ENCODE measurements around the gene FBXL16. TPM values are rescaled to one million over a fixed set of nuclear protein-coding genes. Genes with fewer than 3 reads are reported as not detected.

FBXL16 gene
- total RNA-seq, 2 donors from 2014 or later, result 1.3 to 1.7 TPM

DNA sequence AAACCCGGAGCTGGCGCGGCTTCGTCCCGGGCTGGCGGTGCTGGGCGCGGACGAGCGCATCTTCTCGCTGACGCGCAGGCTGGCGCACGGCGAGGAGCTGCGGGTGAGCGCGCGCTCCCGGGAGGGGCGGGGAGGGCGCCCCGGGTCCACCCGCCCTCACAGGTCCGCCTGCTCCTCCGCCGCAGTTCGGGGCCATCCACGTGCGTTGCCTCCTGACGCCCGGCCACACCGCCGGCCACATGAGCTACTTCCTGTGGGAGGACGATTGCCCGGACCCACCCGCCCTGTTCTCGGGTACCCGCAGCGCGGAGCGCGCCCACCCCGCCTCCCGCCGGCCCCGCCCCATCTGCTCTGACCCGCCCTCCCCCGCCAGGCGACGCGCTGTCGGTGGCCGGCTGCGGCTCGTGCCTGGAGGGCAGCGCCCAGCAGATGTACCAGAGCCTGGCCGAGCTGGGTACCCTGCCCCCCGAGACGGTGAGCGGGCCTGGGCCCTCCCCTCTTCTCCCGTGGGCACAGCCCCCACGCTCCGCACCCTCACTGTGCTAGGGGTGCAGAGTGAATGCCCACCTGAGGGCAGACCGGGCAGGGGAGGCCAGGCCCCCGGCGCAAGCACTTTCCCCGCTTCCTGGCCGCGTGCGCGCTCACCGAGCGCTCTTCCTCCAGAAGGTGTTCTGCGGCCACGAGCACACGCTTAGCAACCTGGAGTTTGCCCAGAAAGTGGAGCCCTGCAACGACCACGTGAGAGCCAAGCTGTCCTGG is 22.7 kb upstream of the FBXL16 start:
- Histone ChIP-seq H3K27ac (peak overlapping the region in 1 of 2 donors; percentile 44), H3K27me3 (no peaks in the 10 kb centered on the region), H3K36me3 (peaks cover 18% of the 10 kb centered on the region), H3K9me3 (no peaks in the 10 kb centered on the region), H3K4me1 (peaks cover 0 to 29% of the 10 kb centered on the region in 2 donors), H3K4me3 (peak overlapping the region; percentile 54 to 61)
- TF ChIP-seq, protein P1, sequence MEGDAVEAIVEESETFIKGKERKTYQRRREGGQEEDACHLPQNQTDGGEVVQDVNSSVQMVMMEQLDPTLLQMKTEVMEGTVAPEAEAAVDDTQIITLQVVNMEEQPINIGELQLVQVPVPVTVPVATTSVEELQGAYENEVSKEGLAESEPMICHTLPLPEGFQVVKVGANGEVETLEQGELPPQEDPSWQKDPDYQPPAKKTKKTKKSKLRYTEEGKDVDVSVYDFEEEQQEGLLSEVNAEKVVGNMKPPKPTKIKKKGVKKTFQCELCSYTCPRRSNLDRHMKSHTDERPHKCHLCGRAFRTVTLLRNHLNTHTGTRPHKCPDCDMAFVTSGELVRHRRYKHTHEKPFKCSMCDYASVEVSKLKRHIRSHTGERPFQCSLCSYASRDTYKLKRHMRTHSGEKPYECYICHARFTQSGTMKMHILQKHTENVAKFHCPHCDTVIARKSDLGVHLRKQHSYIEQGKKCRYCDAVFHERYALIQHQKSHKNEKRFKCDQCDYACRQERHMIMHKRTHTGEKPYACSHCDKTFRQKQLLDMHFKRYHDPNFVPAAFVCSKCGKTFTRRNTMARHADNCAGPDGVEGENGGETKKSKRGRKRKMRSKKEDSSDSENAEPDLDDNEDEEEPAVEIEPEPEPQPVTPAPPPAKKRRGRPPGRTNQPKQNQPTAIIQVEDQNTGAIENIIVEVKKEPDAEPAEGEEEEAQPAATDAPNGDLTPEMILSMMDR (IDR thresholded peaks at IDR 0.05), result no peak
- DNase-seq (ENCODE audit: low spot score), result no peak

DNA sequence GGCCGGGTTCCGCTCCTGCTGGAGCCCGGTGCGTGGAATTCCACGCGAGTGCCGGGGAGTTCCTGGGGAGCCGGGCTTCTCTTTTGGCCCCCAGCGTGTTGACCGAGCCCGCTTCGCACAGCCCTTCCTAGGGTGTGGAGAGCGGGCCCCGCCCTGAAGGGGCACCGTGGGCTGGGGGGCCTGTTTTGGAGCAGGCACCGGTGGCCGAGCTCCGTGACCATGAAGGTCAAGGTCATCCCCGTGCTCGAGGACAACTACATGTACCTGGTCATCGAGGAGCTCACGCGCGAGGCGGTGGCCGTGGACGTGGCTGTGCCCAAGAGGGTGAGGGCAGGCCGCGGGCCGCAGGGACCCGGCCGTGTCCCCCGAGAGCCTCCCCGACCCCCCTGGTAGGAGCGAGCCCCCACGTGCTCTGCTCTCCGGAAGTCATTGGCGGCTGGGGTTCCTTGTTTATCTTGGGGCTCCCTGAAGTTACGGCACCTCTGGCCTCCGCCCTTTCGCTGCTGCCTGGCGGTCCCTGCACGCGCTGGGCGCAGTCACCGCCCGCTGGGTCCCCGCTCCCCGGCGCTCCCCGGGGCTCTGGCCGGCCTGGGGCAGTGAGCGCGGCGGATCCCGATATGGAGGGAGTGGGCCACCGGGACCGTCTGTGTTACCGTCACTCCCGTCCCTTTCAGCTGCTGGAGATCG is 21.8 kb upstream of the FBXL16 start:
- Histone ChIP-seq H3K4me3 (peak overlapping the region; percentile 54 to 61), H3K27ac (peak overlapping the region in 1 of 2 donors; percentile 44), H3K9me3 (no peaks in the 10 kb centered on the region), H3K27me3 (no peaks in the 10 kb centered on the region), H3K36me3 (peaks cover 12% of the 10 kb centered on the region), H3K4me1 (peaks cover 0 to 29% of the 10 kb centered on the region in 2 donors)
- TF ChIP-seq, protein P1 (IDR thresholded peaks at IDR 0.05), result no peak
- no peak for DNase-seq (ENCODE audit: low spot score)

DNA sequence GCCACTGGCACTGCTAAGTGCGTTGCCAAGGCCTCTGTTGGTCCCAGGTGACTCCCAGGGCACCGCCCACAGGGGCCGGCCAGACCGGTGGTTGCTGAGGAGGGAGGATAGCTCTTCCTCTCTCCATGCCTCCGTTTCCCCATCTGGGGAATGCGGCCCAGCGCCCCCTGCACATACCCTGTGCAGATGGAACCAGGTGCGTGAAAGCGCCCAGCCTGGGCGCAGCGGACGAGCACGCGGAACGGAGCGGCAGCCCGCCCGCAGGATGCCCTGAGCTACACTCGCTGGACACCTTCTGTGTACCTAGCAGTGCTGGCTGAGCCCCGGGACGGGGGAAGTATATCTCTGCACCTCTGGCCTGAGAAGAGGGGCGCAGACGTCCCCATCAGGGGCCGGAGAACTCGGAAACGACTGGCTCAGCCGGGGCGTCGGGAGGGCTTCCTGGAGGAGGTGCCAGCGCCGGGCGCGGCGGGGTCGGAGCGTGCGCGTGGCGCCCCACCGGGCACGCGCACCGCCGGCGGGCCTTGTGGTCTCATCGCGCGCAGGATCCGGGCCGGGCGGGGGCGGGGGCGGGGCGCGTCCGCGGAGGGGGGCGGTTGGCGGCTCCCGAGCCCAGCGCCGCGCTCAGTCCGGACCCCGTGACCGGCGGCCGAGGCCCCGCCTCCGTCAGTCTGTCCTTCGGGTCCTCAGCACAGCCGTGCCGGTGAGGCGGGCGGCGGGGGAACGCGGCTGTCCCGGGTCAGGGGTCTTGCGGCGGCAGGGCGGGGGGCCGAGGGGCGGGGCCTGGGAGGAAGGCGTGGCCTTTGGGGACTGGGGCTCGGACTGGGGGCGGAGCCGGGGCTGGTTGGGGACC is 21.1 kb upstream of the FBXL16 start, which contains the start of the genes CCDC78 and HAGHL:
TSS of gene CCDC78 (minus strand) at position 6 of the 853 bp plus-strand sequence. CDS start 76 bp downstream, outside the sequence.
TSS of gene HAGHL (plus strand) at position 669 of the 853 bp plus-strand sequence. CDS start 404 bp downstream, outside the sequence.
- peak within 1 kb of the TSS; percentile 13 to 44 for H3K27ac ChIP-seq
- no peaks in the 10 kb centered on the region for H3K27me3 ChIP-seq
- peak within 1 kb of the TSS; percentile 54 to 61 for H3K4me3 ChIP-seq
- TF ChIP-seq, protein P1 (IDR thresholded peaks at IDR 0.05), result no peak
- DNase-seq (ENCODE audit: low spot score), result no peak
- H3K4me1 ChIP-seq, result peaks cover 0 to 36% of the 10 kb centered on the region in 2 donors
- peaks cover 5% of the 10 kb centered on the region for H3K36me3 ChIP-seq
- H3K9me3 ChIP-seq, result no peaks in the 10 kb centered on the region

- Histone ChIP-seq H3K36me3 (no peaks in the 10 kb centered on the region), H3K4me1 (peaks cover 0 to 39% of the 10 kb centered on the region in 2 donors), H3K27ac (no peak overlapping the region), H3K9me3 (no peaks in the 10 kb centered on the region), H3K27me3 (no peaks in the 10 kb centered on the region), H3K4me3 (no peak overlapping the region)
- no peak for DNase-seq (ENCODE audit: low spot score)
- TF ChIP-seq, protein P1 (IDR thresholded peaks at IDR 0.05), result no peak
Measured at GRCh38 chr16:726188-726437, 20.5 kb upstream of the FBXL16 start.

GRCh38 chr16:725463-726187 is 20.0 kb upstream of the FBXL16 start:
- DNase-seq (ENCODE audit: low spot score), result no peak
- no peak overlapping the region for H3K27ac ChIP-seq
- peaks cover 0 to 41% of the 10 kb centered on the region in 2 donors for H3K4me1 ChIP-seq
- H3K9me3 ChIP-seq, result no peaks in the 10 kb centered on the region
- no peaks in the 10 kb centered on the region for H3K27me3 ChIP-seq
- H3K4me3 ChIP-seq, result no peak overlapping the region
- TF ChIP-seq, protein P1 (IDR thresholded peaks at IDR 0.05), result no peak
- H3K36me3 ChIP-seq, result no peaks in the 10 kb centered on the region

All from right atrium auricular region (tissue), 2 donors.